Measurements from ENCODE around the gene ERP27.

DNA sequence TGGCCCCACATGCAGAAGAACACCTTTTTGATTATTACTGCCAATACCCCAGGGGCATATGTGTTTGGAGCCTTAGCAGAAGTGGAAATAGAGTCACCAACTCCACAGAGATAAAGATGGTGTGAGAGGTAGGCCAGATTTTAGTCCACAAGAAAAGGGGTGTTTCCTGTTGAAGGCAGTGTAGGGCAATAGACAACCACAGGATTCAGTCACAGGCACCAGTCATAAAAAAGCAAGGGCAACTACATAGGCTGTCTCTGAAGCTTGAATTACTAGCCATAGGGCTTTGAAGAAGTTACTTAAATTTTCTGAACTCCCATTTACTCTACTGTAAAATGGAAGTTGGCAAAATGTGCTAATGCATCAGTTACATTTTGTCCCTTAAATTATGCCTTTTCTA, 18.9 kb downstream of the ERP27 start:
- TF ChIP-seq CTCF (IDR thresholded peaks at IDR 0.05) (no peak), POLR2A (IDR thresholded peaks at IDR 0.05) (no peak)

Measured in body of pancreas (tissue), 4 donors.